NCI-H2196 (cell line): ENCODE results near the gene DCLK3.

Experiments
- DNase-seq: peaks from one replicate; lab custom pipeline; 2025; ENCODE audit not compliant: unreplicated experiment; lab: John Stamatoyannopoulos, UW

Gene DCLK3, protein sequence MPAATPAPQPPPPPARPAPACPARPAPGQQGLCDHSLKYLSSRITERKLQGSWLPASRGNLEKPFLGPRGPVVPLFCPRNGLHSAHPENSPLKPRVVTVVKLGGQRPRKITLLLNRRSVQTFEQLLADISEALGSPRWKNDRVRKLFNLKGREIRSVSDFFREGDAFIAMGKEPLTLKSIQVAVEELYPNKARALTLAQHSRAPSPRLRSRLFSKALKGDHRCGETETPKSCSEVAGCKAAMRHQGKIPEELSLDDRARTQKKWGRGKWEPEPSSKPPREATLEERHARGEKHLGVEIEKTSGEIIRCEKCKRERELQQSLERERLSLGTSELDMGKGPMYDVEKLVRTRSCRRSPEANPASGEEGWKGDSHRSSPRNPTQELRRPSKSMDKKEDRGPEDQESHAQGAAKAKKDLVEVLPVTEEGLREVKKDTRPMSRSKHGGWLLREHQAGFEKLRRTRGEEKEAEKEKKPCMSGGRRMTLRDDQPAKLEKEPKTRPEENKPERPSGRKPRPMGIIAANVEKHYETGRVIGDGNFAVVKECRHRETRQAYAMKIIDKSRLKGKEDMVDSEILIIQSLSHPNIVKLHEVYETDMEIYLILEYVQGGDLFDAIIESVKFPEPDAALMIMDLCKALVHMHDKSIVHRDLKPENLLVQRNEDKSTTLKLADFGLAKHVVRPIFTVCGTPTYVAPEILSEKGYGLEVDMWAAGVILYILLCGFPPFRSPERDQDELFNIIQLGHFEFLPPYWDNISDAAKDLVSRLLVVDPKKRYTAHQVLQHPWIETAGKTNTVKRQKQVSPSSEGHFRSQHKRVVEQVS

DNA sequence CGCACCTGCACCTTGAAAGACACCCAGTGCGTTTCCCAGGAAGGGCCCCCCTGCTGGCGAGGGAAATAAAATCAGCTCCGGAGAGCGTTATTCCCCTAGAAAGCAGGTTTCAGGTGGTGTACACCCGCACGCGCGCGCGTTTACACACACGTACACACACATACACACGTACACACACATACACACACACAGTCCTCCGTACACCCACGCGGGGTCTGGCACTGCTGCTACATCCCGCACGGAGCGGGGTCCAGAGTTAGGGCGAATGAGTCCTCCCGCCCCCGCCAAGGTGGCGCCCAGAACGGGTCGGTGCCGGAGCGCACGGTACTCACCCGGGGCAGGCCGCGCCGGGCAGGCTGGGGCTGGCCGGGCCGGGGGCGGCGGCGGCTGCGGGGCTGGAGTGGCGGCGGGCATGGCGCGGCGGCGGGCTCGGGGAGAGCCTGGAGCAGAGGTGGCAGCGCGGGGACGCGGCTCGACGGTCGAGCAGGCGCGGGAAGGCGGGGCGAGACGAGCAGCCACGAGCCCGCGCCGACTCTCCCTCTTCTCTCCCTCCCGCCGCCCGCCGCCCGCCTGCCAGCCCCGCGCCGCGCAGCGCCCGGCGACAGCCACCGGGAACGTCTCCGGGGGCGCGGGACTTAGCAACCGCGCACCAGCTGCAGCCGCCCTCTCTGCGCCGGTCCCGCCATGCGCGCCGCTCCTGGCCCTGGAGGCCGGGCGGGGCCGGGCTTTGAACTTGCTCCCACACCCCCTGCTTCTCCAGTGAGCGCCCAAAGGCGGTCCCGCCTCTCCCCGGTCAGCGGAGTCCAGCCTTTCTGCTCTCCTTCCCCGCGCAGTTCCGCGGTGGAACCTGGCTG lies at the start of gene DCLK3:
DCLK3 (minus strand) TSS at position 704 of the 854 bp plus-strand sequence; CDS start at position 414, 290 bp downstream.
- no peak for DNase-seq

DNA sequence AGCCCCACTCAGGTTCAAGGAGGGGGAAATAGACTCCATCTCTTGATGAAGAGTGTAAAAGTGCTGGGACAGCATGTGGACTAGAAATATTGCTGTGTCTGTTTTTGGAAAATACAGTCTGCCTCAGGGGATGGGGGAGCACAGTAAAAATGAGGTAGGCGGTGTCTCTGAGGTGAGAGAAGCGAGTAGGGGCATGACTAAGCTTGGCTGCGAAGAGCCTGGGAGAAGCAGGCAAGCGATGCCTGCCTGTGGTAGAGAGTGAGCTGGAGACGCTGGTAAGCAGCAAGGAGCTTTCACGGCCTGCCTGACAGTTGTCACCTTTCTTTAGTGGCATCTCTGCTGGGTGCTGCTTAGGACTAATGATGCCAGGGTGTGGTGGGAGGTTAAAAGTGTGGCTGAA lies 49.0 kb upstream of the DCLK3 start:
- DNase-seq = no peak

DNA sequence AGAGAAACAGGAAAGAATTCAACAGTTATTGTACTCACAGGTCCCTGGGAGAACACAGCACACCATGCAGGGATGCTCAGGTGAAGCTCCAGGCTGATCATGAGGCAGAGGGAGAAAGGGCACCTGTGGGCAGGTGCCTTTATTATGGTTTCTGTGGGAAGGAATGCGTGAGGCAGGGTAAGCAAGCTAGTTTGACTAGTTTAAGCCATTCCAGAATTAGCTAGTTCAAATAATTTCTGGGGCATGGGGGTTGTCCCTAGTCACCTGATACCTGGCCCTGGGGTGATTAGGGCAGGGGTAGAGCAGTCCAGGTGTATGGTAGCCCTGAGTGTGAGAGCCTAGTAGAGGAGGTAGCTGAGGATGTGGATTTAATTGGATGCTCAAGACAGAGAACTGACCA lies 47.9 kb upstream of the DCLK3 start:
- no peak for DNase-seq

GRCh38 chr3:36811768-36812167 lies 47.4 kb upstream of the DCLK3 start:
- DNase-seq = no peak

DNA sequence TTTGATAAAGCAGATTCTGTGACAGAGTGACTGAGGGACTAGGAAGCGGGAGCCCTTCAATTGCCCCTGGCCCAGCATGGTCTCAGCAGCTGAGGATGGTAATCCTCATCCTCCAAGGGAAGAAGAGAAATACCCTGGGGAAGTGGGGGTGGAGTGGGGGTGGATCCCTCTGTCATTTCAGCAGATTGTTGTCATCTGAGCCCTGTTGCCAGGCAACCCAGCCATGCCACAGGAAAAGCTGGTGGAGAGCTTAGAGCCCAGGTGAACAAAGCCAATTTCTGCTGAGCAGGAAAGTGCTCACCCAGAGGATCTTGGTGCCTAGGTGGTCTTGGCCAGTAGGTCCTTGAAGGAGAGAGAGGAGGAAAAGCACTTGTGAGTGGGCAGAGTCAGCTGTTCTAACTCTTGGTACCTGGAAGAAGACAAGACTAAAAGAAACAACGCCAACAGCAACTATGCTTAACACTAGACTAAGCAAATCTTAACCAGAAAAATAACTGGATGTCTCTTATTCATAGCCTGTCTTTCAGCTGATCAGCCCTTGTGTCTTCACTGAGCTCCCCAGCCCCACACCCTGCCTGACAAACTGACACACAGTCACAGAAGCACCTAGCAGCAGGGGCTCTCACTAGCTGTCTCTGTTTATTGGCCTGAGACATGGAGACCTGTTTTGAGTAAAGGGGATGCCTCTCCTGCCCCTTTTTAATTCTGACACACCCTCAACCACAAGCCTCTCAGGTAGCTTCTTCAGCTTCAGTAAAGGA lies 40.1 kb upstream of the DCLK3 start:
- DNase-seq = peak; percentile 35

GRCh38 chr3:36803091-36803791 lies 38.9 kb upstream of the DCLK3 start:
- DNase-seq = no peak

GRCh38 chr3:36800533-36801116 lies 36.3 kb upstream of the DCLK3 start:
- DNase-seq = no peak

- no peak for DNase-seq
These were observed 32.5 kb upstream of the DCLK3 start for GRCh38 chr3:36796881-36797280.

GRCh38 chr3:36796161-36796560 lies 31.8 kb upstream of the DCLK3 start:
- DNase-seq = no peak

- DNase-seq = no peak
These were observed 31.3 kb upstream of the DCLK3 start for GRCh38 chr3:36795622-36796021.

GRCh38 chr3:36792342-36792741 lies 28.0 kb upstream of the DCLK3 start:
- DNase-seq = peak; percentile 1

DNA sequence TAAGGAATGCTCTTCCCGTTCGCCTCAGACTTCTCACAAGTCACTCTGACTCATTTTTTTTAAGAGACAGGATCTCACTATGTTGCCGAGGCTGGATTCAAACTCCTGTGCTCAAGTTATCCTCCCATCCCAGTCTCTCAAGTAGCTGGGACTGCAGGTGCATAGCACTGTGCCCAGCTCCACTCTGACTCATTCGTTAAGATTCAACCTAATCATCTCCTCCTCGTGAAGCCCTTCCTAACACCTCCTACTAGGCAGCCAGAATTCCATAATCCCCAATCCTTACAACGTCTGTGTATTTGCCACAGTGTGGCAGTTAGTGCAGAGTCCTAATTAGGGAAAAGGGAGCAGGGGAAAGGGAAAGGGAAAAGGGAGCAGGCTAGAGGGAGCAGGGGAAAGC lies 26.4 kb upstream of the DCLK3 start:
- DNase-seq = no peak

DNA sequence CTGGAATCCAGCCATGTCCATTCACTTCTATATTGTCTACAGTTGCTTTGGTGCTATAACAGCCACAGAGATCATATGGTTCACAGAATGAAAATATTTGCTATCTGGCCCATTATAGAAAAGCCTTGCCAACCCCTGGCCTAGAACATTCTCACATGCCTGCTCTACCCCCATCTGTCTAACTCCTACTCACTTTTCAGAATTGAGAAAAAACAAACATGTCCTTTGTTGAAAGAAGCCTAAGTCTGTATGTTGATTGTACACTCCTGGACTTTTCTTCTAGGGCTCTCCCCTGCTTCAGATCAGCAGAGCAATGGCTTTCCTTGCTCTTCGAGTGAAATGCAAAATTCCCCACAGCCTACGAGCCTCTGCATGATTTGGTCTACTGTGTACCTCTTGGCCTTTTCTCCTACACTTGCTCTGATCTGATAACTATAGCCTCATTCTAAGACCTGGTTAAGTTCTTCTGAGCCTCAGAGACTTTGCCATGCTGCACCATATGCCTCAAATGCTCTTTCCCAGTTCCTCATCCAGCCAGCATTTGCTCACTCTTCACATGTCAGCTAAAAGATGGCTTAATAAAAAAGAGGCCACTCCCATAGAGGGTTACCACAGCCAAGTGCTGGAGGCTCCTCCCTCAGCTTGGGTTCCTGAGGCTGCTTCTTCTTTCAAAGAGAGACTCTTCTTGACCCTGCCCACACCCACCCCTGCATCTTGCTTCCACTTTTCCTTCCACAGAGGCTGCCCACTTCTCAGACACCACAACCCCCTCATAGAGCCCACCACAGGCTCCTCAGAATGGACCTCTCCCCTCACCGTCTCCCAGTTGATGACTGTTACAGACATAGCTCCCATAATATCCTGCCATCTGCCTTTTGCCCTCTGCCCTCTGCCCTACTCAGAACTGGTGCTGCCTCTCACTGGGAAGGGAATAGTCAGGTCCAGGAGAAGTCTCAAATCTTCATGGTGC lies 22.9 kb upstream of the DCLK3 start:
- DNase-seq = no peak

DNA sequence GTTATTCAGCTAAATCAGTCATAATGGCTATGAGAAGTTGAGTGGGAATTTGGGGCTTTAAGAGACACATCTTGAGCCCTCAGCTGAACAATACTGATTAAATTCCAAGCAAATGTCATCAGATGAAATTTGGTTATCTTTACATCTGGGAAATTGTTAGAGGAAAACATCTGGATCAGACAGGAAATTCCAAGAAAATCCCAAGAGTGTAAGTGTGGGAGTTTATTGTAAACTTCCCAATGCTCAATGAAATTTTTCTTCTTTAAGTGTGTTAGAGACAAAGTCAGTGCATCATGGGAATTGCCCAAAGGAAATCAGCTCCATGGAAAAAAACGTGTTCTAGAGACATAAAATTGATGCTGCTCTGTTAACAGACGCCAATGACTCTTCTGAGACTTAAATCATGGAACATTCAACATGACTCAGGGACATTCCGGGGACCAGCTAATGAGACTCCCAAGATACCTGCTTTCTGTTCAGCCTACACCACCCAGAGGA lies 19.8 kb upstream of the DCLK3 start:
- no peak for DNase-seq

GRCh38 chr3:36777424-36778218 lies 13.3 kb upstream of the DCLK3 start:
- DNase-seq = no peak

DNA sequence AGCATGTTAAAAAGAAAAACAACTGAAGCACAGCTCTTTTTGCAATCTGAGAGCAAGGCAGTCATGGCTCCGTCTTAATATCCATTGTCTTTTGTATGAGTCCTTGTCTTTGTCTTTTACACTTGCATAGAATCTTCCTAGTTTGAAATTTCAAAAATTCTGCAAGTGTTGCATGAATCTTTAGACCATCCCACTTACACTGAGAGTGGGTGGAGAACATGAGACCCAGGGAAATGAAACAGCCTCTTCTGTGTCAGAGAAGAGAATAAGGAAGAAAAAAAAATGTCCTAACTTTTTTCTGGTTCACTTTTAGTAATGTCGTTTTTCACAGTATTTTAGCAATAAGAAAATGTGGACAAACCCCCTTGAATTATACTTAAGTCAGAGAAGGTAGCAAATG lies 12.1 kb upstream of the DCLK3 start:
- DNase-seq = no peak

GRCh38 chr3:36774052-36774451 lies 9.7 kb upstream of the DCLK3 start:
- no peak for DNase-seq
